HepG2 (cell line): ENCODE measurements around the gene VRK3. TPM values are rescaled to one million over a fixed set of nuclear protein-coding genes. Genes with fewer than 3 reads are reported as not detected.

ENCODE experiments used
- ATAC-seq: fragments of 200-7000 bp; cut with Tn5 transposase; 3 replicates; pipeline ENCODE4 v1.9.1; 2020; ENCODE audit warnings: mild to moderate bottlenecking, moderate library complexity
- BruUV-seq: library from RNA; stranded (reverse); fragments of 400-500 nt; replicated peaks from 2 replicates; lab custom pipeline; 2021; lab: Mats Ljungman, UMichigan
- CTCF ChIA-PET: fragments of 300-600 bp; formaldehyde crosslinking; extraction: SDS; loops from one replicate; lab custom pipeline; 2021; ENCODE audit warnings: low total read pairs, inconsistent platforms, low intra/inter-chr PET ratio; lab: Yijun Ruan, JAX
- POLR2A ChIA-PET: fragments of 350-600 bp; sonication (Branson Sonifier 250); formaldehyde crosslinking; loops from one replicate; lab custom pipeline; 2020; ENCODE audit warnings: antibody characterized with exemption, inconsistent platforms; lab: Yijun Ruan, JAX
- DNase-seq: peaks from one replicate; pipeline ENCODE4 v3.0.0-alpha.2; 2015; ENCODE audit warnings: low spot score
- FAIRE-seq: peaks from 3 replicates; lab custom pipeline; 2011; peaks lifted over from hg19 to GRCh38; lab: Jason Lieb, UNC
- H2AFZ ChIP-seq: one replicate; pipeline ENCODE4 v1.6.1; 2011; ENCODE audit warnings: low read length, inconsistent platforms
- H3K27ac ChIP-seq: fragments of 300-600 bp; 3 replicates; pipeline ENCODE4 v1.8.0; 2011; ENCODE audit warnings: mixed run types, mild to moderate bottlenecking, mixed read lengths, low read length, inconsistent platforms; ENCODE audit not compliant: insufficient read depth; ENCODE audit errors: extremely low read length
- H3K27me3 ChIP-seq, 2 experiments: fragments of 200-600 bp in 1 of 2; 2 replicates in 1 of 2; 3 replicates in 1 of 2; pipeline versions ENCODE4 v1.6.0 to v1.8.0; 2011; ENCODE audit warnings: low read length in 2 of 2, mild to moderate bottlenecking in 2 of 2, moderate library complexity in 2 of 2, inconsistent platforms in 1 of 2; ENCODE audit not compliant: insufficient read depth in 2 of 2, control insufficient read depth in 1 of 2
- H3K36me3 ChIP-seq, 2 experiments: fragments of 200-600 bp in 1 of 2; replicated peaks in 1 of 2; 2 replicates in 1 of 2; 3 replicates in 1 of 2; pipeline versions ENCODE4 v1.5.1 to v1.8.0; 2011; ENCODE audit warnings: low read length in 2 of 2, inconsistent platforms in 1 of 2; ENCODE audit not compliant: insufficient read depth in 2 of 2, control insufficient read depth in 1 of 2
- H3K4me1 ChIP-seq: 2 replicates; pipeline ENCODE4 v1.5.1; 2012; ENCODE audit warnings: low read length, inconsistent platforms; ENCODE audit not compliant: insufficient read depth
- H3K4me2 ChIP-seq: 2 replicates; pipeline ENCODE4 v1.6.0; 2011; ENCODE audit warnings: low read depth, low read length, inconsistent platforms
- H3K4me3 ChIP-seq, 3 experiments: fragments of 200-600 bp in 1 of 3; sonication (generic), shearing (Covaris generic) in 1 of 3; replicated peaks in 1 of 3; 2 replicates each; pipeline ENCODE4 v1.5.1; 2011 to 2016; ENCODE audit warnings: low read length in 3 of 3, inconsistent platforms in 2 of 3, low read depth in 2 of 3, mild to moderate bottlenecking in 2 of 3, control low read depth in 1 of 3, mixed read lengths in 1 of 3; ENCODE audit not compliant: insufficient read depth in 1 of 3
- H3K79me2 ChIP-seq: one replicate; pipeline ENCODE4 v1.6.1; 2011; ENCODE audit warnings: low read length, inconsistent platforms; ENCODE audit not compliant: insufficient read depth
- H3K9ac ChIP-seq: 2 replicates; pipeline ENCODE4 v1.6.0; 2011; ENCODE audit warnings: mild to moderate bottlenecking, low read depth, low read length, inconsistent platforms; ENCODE audit not compliant: insufficient read depth
- H3K9me3 ChIP-seq: 2 replicates; pipeline ENCODE4 v1.5.1; 2012; ENCODE audit warnings: mild to moderate bottlenecking, low read length
- H4K20me1 ChIP-seq: 2 replicates; pipeline ENCODE4 v1.6.0; 2011; ENCODE audit warnings: inconsistent platforms, mild to moderate bottlenecking, low read length, moderate library complexity; ENCODE audit not compliant: insufficient read depth
- ARNT ChIP-seq: fragments of 450-650 bp; IDR thresholded peaks from 2 replicates; pipeline ENCODE4 v1.6.1; 2017
- BHLHE40 ChIP-seq: IDR thresholded peaks from 2 replicates; pipeline ENCODE4 v1.6.1; 2011; ENCODE audit warnings: low read length, improper control_type of control experiment
- CENPX ChIP-seq: sonication (generic); formaldehyde crosslinking; IDR thresholded peaks from 2 replicates; pipeline ENCODE4 v1.9.0; 2021; ENCODE audit warnings: mild to moderate bottlenecking, missing genetic modification reagents, moderate library complexity
- CHD2 ChIP-seq: IDR thresholded peaks from 2 replicates; pipeline ENCODE4 v1.6.1; 2011; ENCODE audit warnings: low read depth, low read length, improper control_type of control experiment
- DRAP1 ChIP-seq: IDR thresholded peaks from 2 replicates; pipeline ENCODE4 v1.6.1; 2016; ENCODE audit warnings: missing genetic modification reagents, missing compliant biosample characterization
- FOXM1 ChIP-seq: sonication (generic); formaldehyde crosslinking; IDR thresholded peaks from 2 replicates; pipeline ENCODE4 v1.5.0; 2020; ENCODE audit warnings: missing genetic modification reagents
- MTA3 ChIP-seq: sonication (generic); formaldehyde crosslinking; IDR thresholded peaks from 2 replicates; pipeline ENCODE4 v1.4.0; 2020; ENCODE audit warnings: missing genetic modification reagents
- MXD1 ChIP-seq: sonication (generic); formaldehyde crosslinking; IDR thresholded peaks from 2 replicates; pipeline ENCODE4 v1.4.0; 2020; ENCODE audit warnings: mild to moderate bottlenecking, missing genetic modification reagents
- PHB2 ChIP-seq: fragments of 450-650 bp; IDR thresholded peaks from 2 replicates; pipeline ENCODE4 v1.6.1; 2018; ENCODE audit not compliant: partially characterized antibody
- TAF1 ChIP-seq: sonication (generic); formaldehyde crosslinking; IDR thresholded peaks from 2 replicates; pipeline ENCODE4 v1.4.0; 2020; ENCODE audit warnings: missing genetic modification reagents
- XRCC5 ChIP-seq: fragments of 200-400 bp; formaldehyde crosslinking; optimal IDR thresholded peaks from 2 replicates; pipeline ENCODE3; 2017; ENCODE audit warnings: mild to moderate bottlenecking, low read length
- ZBTB37 ChIP-seq: sonication (generic); formaldehyde crosslinking; IDR thresholded peaks from 2 replicates; pipeline ENCODE4 v1.4.0; 2020; ENCODE audit warnings: mild to moderate bottlenecking, missing genetic modification reagents
- ZNF24 ChIP-seq: fragments of 450-650 bp; IDR thresholded peaks from 2 replicates; pipeline ENCODE4 v1.6.1; 2017; ENCODE audit warnings: antibody characterized with exemption, mild to moderate bottlenecking
- ZNF484 ChIP-seq: sonication (generic); formaldehyde crosslinking; IDR thresholded peaks from 2 replicates; pipeline ENCODE4 v1.5.1; 2020; ENCODE audit warnings: mild to moderate bottlenecking, low read depth, missing genetic modification reagents, borderline replicate concordance
- ZNF550 ChIP-seq: sonication (generic); formaldehyde crosslinking; IDR thresholded peaks from 2 replicates; pipeline ENCODE4 v1.4.0; 2020; ENCODE audit warnings: mild to moderate bottlenecking, missing genetic modification reagents, borderline replicate concordance
- WGBS: methylation state at CpG from one replicate; pipeline ENCODE4 v1.1.6; 2017; ENCODE audit warnings: low lambda C conversion rate; 5-methylcytosine and 5-hydroxymethylcytosine counted together
- in situ Hi-C: cut with HindIII; loops from 2 replicates; pipeline ENCODE4 v1.10.0; 2017; ENCODE audit warnings: low pct_unique_long_range_greater_than_20kb; ENCODE audit not compliant: extremely low pct_ligation_motif_present
- intact Hi-C: fragments of 100-400 bp; cut with micrococcal nuclease; formaldehyde crosslinking; loops from one replicate; pipeline ENCODE4 v1.10.0; 2022; ENCODE audit not compliant: unreplicated experiment
- polyA plus RNA-seq, 8 experiments: library from polyadenylated mRNA; depleted of rRNA in 3 of 8; stranded (reverse) in 7 of 8; unstranded in 1 of 8; fragments of >200 nt; fragmentation: Illumina TruSeq in 4 of 8; extraction: Trizol in 4 of 8; gene quantifications; 2 replicates each; pipeline versions ENCODE4 v1.2.1 to v1.2.3, GENCODE V29; 2011 to 2016; ENCODE audit warnings: low read depth in 4 of 8, missing spikeins in 1 of 8, mixed read lengths in 1 of 8; ENCODE audit not compliant: insufficient read depth in 1 of 8
- total RNA-seq, 5 experiments: library from RNA; depleted of rRNA; stranded (reverse); fragments of >200 nt; fragmentation: Illumina TruSeq; extraction: Trizol; gene quantifications; 2 replicates each; pipeline ENCODE4 v1.2.3, GENCODE V29; 2016; ENCODE audit warnings: low read depth in 1 of 5
- TF ChIP-seq, protein P1 (sequence below): sonication (generic); formaldehyde crosslinking; IDR thresholded peaks from 2 replicates; pipeline ENCODE4 v1.5.0; 2020; ENCODE audit warnings: missing genetic modification reagents, mild to moderate bottlenecking, borderline replicate concordance
- TF ChIP-seq, protein P2 (sequence below): sonication (generic); formaldehyde crosslinking; IDR thresholded peaks from 2 replicates; pipeline ENCODE4 v1.5.1; 2020; ENCODE audit warnings: missing genetic modification reagents, mild to moderate bottlenecking, borderline replicate concordance

Gene VRK3
- total and polyA plus RNA-seq, 2 of the 13 experiments (the other 11 are each of a cell fraction or from before 2014, with no cell fraction given), result 23.8 to 28.3 TPM

DNA sequence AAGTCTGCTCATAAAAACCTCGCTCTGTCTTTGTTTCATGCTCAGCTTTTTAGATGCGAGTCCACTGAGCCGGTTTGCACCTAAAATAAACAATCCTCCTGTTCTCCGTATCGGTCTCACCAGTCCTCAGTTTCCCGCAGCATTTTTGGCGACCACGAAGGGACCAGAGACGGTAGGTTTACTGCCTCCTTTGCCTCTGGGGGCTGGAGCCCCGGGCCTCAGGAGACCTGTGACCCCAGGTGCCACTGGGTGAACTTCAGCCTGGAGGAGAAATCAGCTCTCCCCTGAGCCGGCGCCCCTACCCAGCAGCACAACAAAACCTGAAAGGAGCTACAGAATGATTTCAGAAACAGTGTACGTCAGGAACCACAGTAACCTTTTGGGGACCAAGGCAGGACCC is 72.3 kb downstream of the VRK3 start:
- no peaks in the 10 kb centered on the region for H3K9me3 ChIP-seq
- TF ChIP-seq PHB2, result no peak
- TF ChIP-seq ZNF550 (CRISPR knock-in tag), result no peak
- TF ChIP-seq ARNT, result no peak
- TF ChIP-seq, protein P1, sequence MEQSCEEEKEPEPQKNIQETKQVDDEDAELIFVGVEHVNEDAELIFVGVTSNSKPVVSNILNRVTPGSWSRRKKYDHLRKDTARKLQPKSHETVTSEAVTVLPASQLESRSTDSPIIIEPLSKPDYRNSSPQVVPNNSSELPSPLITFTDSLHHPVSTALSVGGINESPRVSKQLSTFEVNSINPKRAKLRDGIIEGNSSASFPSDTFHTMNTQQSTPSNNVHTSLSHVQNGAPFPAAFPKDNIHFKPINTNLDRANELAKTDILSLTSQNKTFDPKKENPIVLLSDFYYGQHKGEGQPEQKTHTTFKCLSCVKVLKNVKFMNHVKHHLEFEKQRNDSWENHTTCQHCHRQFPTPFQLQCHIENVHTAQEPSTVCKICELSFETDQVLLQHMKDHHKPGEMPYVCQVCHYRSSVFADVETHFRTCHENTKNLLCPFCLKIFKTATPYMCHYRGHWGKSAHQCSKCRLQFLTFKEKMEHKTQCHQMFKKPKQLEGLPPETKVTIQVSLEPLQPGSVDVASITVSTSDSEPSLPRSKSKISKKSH (CRISPR knock-in tag), result no peak
- TF ChIP-seq ZNF484 (CRISPR knock-in tag), result no peak
- no peak for TF ChIP-seq CHD2
- TF ChIP-seq XRCC5, result no peak
- no peak for TF ChIP-seq MXD1 (CRISPR knock-in tag)
- no peak for TF ChIP-seq TAF1 (CRISPR knock-in tag)
- TF ChIP-seq, protein P2, sequence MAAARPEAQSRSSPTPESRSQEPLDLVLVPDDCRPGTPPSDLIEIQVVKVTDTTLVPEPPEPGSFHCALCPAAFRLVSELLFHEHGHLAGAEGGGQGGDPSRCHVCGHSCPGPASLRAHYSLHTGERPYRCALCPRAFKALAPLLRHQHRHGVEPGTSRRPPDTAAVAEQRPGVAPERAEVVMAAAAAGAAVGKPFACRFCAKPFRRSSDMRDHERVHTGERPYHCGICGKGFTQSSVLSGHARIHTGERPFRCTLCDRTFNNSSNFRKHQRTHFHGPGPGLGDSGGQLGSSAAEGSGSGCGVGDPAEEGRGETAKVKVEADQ, result no peak
- no peak for TF ChIP-seq FOXM1 (CRISPR knock-in tag)
- no peak for TF ChIP-seq ZNF24
- no peak for TF ChIP-seq BHLHE40
- no peak for TF ChIP-seq ZBTB37 (CRISPR knock-in tag)
- no peak for TF ChIP-seq CENPX (CRISPR knock-in tag)
- TF ChIP-seq MTA3 (CRISPR knock-in tag), result no peak
- no peak for TF ChIP-seq DRAP1
- TF ChIP-seq, all 625 proteins: peak for 0
- no peak overlapping the region for H3K27ac ChIP-seq
- DNase-seq (no peak), ATAC-seq (no peak), FAIRE-seq (no peak)
- peaks cover 0 to 32% of the 10 kb centered on the region in 2 experiments; a peak in 3 of 5 replicates for H3K27me3 ChIP-seq
- ChIA-PET CTCF (no interaction called here), POLR2A (interaction anchor here (2.9 kb wide), 1 partner anchor 24 kb away, joined by 17 read pairs; the partner anchor contains the start of genes ATF5 and NUP62)
- in situ Hi-C loops, result no loop called here
- H4K20me1 ChIP-seq, result no peaks in the 10 kb centered on the region
- no peak overlapping the region for H3K9ac ChIP-seq
- intact Hi-C loops, result no loop called here
- no peaks in the 10 kb centered on the region for H3K36me3 ChIP-seq
- H3K79me2 ChIP-seq, result no peaks in the 10 kb centered on the region
- H3K4me1 ChIP-seq, result peaks cover 62% of the 10 kb centered on the region
- no peak overlapping the region for H3K4me2 ChIP-seq
- H3K4me3 ChIP-seq, result no peak overlapping the region
- BruUV-seq, result no TSS peak
- WGBS, result 22% methylated on average over 13 of the region's 13 CpGs
- no peak overlapping the region for H2AFZ ChIP-seq
